K562 (cell line): ENCODE results near the gene TMEM120B. TPM values are rescaled to one million over a fixed set of nuclear protein-coding genes. Genes with fewer than 3 reads are reported as not detected.

Source experiments
- CHD1 ChIP-seq: fragments of 200-600 bp; sonication (generic); IDR thresholded peaks from one replicate; pipeline ENCODE4 v1.6.1; 2012; ENCODE audit warnings: mild to moderate bottlenecking, moderate library complexity, low read length, inconsistent platforms
- HNRNPL ChIP-seq: fragments of 200-400 bp; formaldehyde crosslinking; IDR thresholded peaks from 2 replicates; pipeline ENCODE4 v1.6.1; 2017; ENCODE audit warnings: low read depth, mild to moderate bottlenecking, low read length
- KLF1 ChIP-seq: fragments of 450-650 bp; IDR thresholded peaks from 2 replicates; pipeline ENCODE4 v1.6.1; 2016; ENCODE audit warnings: missing genetic modification characterization, missing compliant biosample characterization
- MYBL2 ChIP-seq, 2 experiments: fragments of 450-650 bp in 1 of 2; sonication (generic) in 1 of 2; formaldehyde crosslinking in 1 of 2; IDR thresholded peaks; 2 replicates each; pipeline versions ENCODE4 v1.6.1 to v1.8.1; 2017 to 2022; ENCODE audit warnings: borderline replicate concordance in 1 of 2, inconsistent platforms in 1 of 2, low read depth in 1 of 2, mild to moderate bottlenecking in 1 of 2, missing genetic modification reagents in 1 of 2, moderate library complexity in 1 of 2
- PATZ1 ChIP-seq: fragments of 250-450 bp; sonication (Bioruptor Pico); IDR thresholded peaks from 2 replicates; pipeline ENCODE4 v1.5.0; 2020; ENCODE audit warnings: mild to moderate bottlenecking, borderline replicate concordance
- PRMT5 ChIP-seq: sonication (generic); formaldehyde crosslinking; IDR thresholded peaks from 2 replicates; pipeline ENCODE4 v1.5.0; 2020; ENCODE audit warnings: missing genetic modification reagents
- THRA ChIP-seq: fragments of 450-650 bp; IDR thresholded peaks from 2 replicates; pipeline ENCODE4 v1.6.1; 2017; ENCODE audit warnings: mild to moderate bottlenecking, moderate library complexity
- ZBTB11 ChIP-seq, 3 experiments: fragments of 200-800 bp in 1 of 3; fragments of 250-450 bp in 1 of 3; fragments of 450-650 bp in 1 of 3; sonication (Bioruptor Pico) in 1 of 3; sonication (Bioruptor generic) in 1 of 3; formaldehyde crosslinking in 1 of 3; IDR thresholded peaks; 2 replicates each; pipeline versions ENCODE4 v1.6.1 to v1.8.0; 2016 to 2022; ENCODE audit warnings: mild to moderate bottlenecking in 2 of 3, missing genetic modification characterization in 2 of 3, missing compliant biosample characterization in 1 of 3, moderate library complexity in 1 of 3
- ZNF165 ChIP-seq: fragments of 250-450 bp; sonication (Bioruptor Pico); IDR thresholded peaks from 2 replicates; pipeline ENCODE4 v1.4.0; 2020; ENCODE audit warnings: borderline replicate concordance
- polyA plus RNA-seq, 8 experiments: library from polyadenylated mRNA; depleted of rRNA in 4 of 8; stranded (reverse) in 5 of 8; unstranded in 3 of 8; fragments of >200 nt; fragmentation: Nextera tagmentation in 2 of 8; fragmentation: Illumina TruSeq in 1 of 8; extraction: Ambion mirVana in 2 of 8; extraction: Trizol in 1 of 8; gene quantifications; 2 replicates each; pipeline versions ENCODE4 v1.2.1 to v1.2.3, GENCODE V29; 2011 to 2014; ENCODE audit warnings: inconsistent platforms in 1 of 8, missing spikeins in 1 of 8
- total RNA-seq, 7 experiments: library from RNA; depleted of rRNA in 6 of 7; stranded (reverse); fragments of >200 nt in 6 of 7; fragmentation: Illumina TruSeq in 2 of 7; extraction: Trizol in 2 of 7; gene quantifications; 2 replicates each; pipeline versions ENCODE4 v1.2.1 to v1.2.3, GENCODE V29; 2011 to 2021; ENCODE audit warnings: low replicate concordance in 1 of 7
- TF ChIP-seq, protein P1 (sequence below): fragments of 250-450 bp; sonication (Bioruptor Pico); IDR thresholded peaks from 2 replicates; pipeline ENCODE4 v1.5.0; 2020; ENCODE audit warnings: mild to moderate bottlenecking
- TF ChIP-seq, protein P2 (sequence below), 3 experiments: IDR thresholded peaks in 2 of 3; conservative IDR thresholded peaks in 1 of 3; 2 replicates each; pipeline ENCODE4 v1.5.1; 2011 to 2012; ENCODE audit warnings: low read length in 3 of 3, mild to moderate bottlenecking in 3 of 3, control low read depth in 2 of 3, improper control_type of control experiment in 1 of 3, inconsistent platforms in 1 of 3, low read depth in 1 of 3, mixed read lengths in 1 of 3, moderate library complexity in 1 of 3; ENCODE audit not compliant: insufficient read depth in 2 of 3
- TF ChIP-seq, protein P3 (sequence below): IDR thresholded peaks from 2 replicates; pipeline ENCODE4 v1.6.1; 2011; ENCODE audit not compliant: insufficient read length; ENCODE audit errors: extremely low read depth

TMEM120B gene
- total and polyA plus RNA-seq, 9 of the 15 experiments (the other 6 are each of a cell fraction or from before 2014, with no cell fraction given), result 1.7 to 18.6 (median 7.4) TPM

DNA sequence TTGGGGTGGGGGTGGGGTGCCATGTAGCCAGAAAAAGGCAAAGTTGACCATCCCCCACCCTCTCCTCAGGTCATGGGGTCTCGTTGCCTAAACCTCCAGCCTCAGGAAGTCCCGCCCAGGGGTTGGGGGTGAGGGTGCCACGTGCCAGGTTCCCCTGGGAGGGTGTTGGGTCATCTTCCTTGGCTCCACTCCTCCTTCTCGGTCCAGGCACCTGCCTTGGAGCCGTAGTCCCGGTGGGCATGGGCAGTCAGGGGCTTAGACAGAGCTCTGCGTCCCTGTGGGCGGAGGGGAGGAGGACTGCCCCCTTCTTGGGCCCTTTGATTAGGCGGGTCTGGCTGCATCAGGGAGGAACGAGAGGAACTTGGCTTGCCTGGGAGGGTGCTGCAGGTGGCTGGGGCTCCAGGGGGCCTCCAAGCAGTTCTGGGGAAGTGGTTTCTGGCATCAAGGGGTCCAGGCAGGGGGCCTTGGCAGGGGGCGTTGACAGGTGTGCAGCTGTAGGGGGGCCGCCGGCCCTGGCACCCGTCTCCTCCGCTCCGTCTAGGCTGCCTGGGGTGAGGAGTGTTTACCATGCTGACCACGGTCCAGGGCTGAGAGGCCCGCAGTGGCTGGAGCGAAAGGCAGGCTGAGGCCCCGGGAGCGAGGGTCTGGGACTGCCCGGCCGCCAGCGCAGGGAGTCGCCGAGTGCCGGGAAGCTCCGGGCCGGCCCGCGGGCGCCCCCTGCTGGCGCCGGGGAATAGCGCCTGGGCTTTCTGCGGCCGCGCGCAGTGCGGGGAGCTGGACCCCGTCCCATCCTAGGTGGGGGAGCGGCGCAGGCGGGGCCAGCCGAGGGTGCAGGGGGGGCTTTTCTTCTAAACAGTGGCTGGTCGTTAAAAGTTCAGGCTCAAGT, 99.1 kb downstream of the TMEM120B start (continued):
- TF ChIP-seq, protein P1, sequence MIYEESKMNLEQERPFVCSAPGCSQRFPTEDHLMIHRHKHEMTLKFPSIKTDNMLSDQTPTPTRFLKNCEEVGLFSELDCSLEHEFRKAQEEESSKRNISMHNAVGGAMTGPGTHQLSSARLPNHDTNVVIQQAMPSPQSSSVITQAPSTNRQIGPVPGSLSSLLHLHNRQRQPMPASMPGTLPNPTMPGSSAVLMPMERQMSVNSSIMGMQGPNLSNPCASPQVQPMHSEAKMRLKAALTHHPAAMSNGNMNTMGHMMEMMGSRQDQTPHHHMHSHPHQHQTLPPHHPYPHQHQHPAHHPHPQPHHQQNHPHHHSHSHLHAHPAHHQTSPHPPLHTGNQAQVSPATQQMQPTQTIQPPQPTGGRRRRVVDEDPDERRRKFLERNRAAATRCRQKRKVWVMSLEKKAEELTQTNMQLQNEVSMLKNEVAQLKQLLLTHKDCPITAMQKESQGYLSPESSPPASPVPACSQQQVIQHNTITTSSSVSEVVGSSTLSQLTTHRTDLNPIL (CRISPR knock-in tag), result no peak
- TF ChIP-seq HNRNPL (no peak), THRA (no peak), PRMT5 (CRISPR knock-in tag) (no peak), PATZ1 (CRISPR knock-in tag) (no peak), ZBTB11 (CRISPR knock-in tag; IDR thresholded peaks at IDR 0.05) (no peak), MYBL2 (IDR thresholded peaks at IDR 0.05; ENCODE audit: low read depth) (no peak), MYBL2 (CRISPR knock-in tag; IDR thresholded peaks at IDR 0.05; ENCODE audit: borderline replicate concordance) (no peak), CHD1 (no peak), KLF1 (tag) (no peak), ZNF165 (CRISPR knock-in tag) (no peak)
- TF ChIP-seq, protein P2, sequence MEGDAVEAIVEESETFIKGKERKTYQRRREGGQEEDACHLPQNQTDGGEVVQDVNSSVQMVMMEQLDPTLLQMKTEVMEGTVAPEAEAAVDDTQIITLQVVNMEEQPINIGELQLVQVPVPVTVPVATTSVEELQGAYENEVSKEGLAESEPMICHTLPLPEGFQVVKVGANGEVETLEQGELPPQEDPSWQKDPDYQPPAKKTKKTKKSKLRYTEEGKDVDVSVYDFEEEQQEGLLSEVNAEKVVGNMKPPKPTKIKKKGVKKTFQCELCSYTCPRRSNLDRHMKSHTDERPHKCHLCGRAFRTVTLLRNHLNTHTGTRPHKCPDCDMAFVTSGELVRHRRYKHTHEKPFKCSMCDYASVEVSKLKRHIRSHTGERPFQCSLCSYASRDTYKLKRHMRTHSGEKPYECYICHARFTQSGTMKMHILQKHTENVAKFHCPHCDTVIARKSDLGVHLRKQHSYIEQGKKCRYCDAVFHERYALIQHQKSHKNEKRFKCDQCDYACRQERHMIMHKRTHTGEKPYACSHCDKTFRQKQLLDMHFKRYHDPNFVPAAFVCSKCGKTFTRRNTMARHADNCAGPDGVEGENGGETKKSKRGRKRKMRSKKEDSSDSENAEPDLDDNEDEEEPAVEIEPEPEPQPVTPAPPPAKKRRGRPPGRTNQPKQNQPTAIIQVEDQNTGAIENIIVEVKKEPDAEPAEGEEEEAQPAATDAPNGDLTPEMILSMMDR (IDR thresholded peaks at IDR 0.05 in 2 of 3, conservative IDR thresholded peaks at IDR 0.05 in 1 of 3; ENCODE audit: insufficient read depth in 2 of 3, low read depth in 1 of 3, low read length in 3 of 3), result peak; percentile 86 to 97 (median 91)
- TF ChIP-seq, protein P3, sequence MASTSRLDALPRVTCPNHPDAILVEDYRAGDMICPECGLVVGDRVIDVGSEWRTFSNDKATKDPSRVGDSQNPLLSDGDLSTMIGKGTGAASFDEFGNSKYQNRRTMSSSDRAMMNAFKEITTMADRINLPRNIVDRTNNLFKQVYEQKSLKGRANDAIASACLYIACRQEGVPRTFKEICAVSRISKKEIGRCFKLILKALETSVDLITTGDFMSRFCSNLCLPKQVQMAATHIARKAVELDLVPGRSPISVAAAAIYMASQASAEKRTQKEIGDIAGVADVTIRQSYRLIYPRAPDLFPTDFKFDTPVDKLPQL, result no peak
